HG03432 (cell line): Measurements from ENCODE around the gene CSTPP1.
"Not testable (repeated sequence)": the region's sequence is repeated elsewhere in the genome, so short reads cannot be mapped to it uniquely, and the experiment has no call there.

Source experiments
- ATAC-seq: cut with Tn5 transposase; IDR thresholded peaks from one replicate; pipeline ENCODE4 v1.9.1; 2021; ENCODE audit warnings: mild to moderate bottlenecking, moderate library complexity; ENCODE audit not compliant: unreplicated experiment

CSTPP1 gene

GRCh38 chr11:47189100-47189834, 252.7 kb downstream of the CSTPP1 start:
- no peak for ATAC-seq

GRCh38 chr11:47191137-47191536, 254.6 kb downstream of the CSTPP1 start:
- not testable (repeated sequence) for ATAC-seq

GRCh38 chr11:47192111-47192510, 255.6 kb downstream of the CSTPP1 start:
- ATAC-seq: no peak

DNA sequence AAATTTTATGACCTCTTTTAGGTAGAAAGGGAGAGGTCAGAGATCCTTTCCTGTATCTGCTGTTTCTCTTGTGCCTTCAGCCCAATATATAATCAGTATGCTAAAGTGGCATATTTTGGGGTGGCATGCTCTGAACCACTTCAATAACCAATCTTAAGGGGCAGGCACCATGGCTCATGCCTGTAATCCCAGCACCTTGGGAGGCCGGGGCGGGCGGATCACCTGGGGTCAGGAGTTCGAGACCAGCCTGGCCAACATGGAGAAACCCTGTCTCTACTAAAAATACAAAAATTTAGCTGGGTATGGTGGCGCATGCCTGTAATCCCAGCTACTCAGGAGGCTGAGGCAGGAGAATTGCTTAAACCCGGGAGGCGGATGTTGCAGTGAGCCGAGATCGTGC, 261.6 kb downstream of the CSTPP1 start:
- ATAC-seq: not testable (repeated sequence)

DNA sequence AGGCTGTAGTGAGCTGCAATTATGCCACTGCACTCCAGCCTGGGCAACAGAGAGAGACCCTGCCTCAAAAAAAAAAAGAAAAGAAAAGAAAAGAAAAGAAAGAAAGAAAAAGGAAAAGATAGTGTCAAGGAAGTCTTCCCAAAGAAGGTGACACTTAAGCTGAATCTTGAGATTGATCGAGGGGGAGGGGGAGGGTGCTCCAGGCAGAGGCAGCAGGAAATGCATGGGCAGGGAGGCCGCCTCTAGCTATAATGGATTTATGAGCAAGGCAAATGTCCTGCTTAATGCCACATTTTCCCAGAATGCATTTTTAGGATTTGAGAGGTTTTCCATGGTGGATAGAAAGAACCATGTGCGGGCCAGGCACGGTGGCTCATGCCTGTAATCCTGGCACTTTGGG, 264.5 kb downstream of the CSTPP1 start:
- ATAC-seq: no peak

- no peak for ATAC-seq
Measured at GRCh38 chr11:47202576-47202975, 266.0 kb downstream of the CSTPP1 start.

- no peak for ATAC-seq
Measured at GRCh38 chr11:47204637-47204989, 268.1 kb downstream of the CSTPP1 start.

- not testable (repeated sequence) for ATAC-seq
Measured at GRCh38 chr11:47206577-47206976, 270.0 kb downstream of the CSTPP1 start.

GRCh38 chr11:47207459-47207858, 270.9 kb downstream of the CSTPP1 start:
- no peak for ATAC-seq

GRCh38 chr11:47208008-47208552, 271.5 kb downstream of the CSTPP1 start:
- ATAC-seq: not testable (repeated sequence)

- no peak for ATAC-seq
Measured at GRCh38 chr11:47208628-47209027, 272.1 kb downstream of the CSTPP1 start.
